Type B pancreatic cell (in vitro differentiated cells): ENCODE results near the gene ZNF428. TPM values are rescaled to one million over a fixed set of nuclear protein-coding genes. Genes with fewer than 3 reads are reported as not detected.

Source experiments
- DNase-seq: peaks from one replicate; pipeline ENCODE4 v3.0.0; 2021; ENCODE audit warnings: mixed read lengths; ENCODE audit not compliant: unreplicated experiment; ENCODE audit errors: extremely low spot score
- H3K27ac Mint-ChIP-seq: 2 replicates; pipeline ENCODE4 v1.8.0; 2021; ENCODE audit warnings: mild to moderate bottlenecking, mixed read lengths
- H3K27me3 Mint-ChIP-seq: 2 replicates; pipeline ENCODE4 v1.8.0; 2021; ENCODE audit warnings: mixed read lengths
- H3K36me3 Mint-ChIP-seq: 2 replicates; pipeline ENCODE4 v1.8.0; 2021; ENCODE audit warnings: mixed read lengths
- H3K4me1 Mint-ChIP-seq: one replicate; pipeline ENCODE4 v1.8.0; 2021; ENCODE audit warnings: mixed read lengths; ENCODE audit not compliant: unreplicated experiment
- H3K4me3 Mint-ChIP-seq: 2 replicates; pipeline ENCODE4 v1.8.0; 2021; ENCODE audit warnings: mild to moderate bottlenecking, mixed read lengths
- H3K9me3 Mint-ChIP-seq: 2 replicates; pipeline ENCODE4 v1.8.0; 2021; ENCODE audit warnings: mixed read lengths
- total RNA-seq: library from RNA; stranded (reverse); gene quantifications from 2 replicates; pipeline ENCODE4 v1.2.1, GENCODE V29; 2021; ENCODE audit warnings: low replicate concordance
- TF ChIP-seq, protein P1 (sequence below): fragments of 200-600 bp; sonication (generic); conservative IDR thresholded peaks from 2 replicates; pipeline ENCODE4 v1.5.0; 2021; ENCODE audit warnings: antibody characterized with exemption, mild to moderate bottlenecking

Gene ZNF428
- total RNA-seq, 1 donor from 2014 or later: 76.9 TPM

DNA sequence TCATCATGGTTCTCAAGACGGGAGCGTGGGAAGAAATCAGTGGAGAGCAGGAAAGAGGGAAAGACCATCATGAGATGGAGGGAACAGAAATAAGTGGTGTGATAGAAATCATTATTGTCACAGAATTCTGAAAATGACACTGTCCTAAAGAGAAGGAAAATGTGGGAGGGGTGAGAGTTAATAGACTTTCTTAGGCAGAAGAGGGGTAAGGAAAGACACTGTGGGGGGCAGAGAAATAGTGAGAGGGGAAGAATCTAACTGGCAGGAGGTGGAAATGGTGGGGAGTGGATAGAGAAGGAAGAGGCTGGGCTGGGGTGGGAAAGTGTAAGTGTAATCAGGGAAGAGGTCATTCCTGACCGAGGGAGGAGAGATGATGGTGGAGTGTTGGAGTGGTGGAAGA is 40.6 kb downstream of the ZNF428 start:
- Mint-ChIP-seq H3K27ac (peak overlapping the region; percentile 67), H3K27me3 (no peaks in the 10 kb centered on the region), H3K4me1 (peaks cover 38% of the 10 kb centered on the region)

DNA sequence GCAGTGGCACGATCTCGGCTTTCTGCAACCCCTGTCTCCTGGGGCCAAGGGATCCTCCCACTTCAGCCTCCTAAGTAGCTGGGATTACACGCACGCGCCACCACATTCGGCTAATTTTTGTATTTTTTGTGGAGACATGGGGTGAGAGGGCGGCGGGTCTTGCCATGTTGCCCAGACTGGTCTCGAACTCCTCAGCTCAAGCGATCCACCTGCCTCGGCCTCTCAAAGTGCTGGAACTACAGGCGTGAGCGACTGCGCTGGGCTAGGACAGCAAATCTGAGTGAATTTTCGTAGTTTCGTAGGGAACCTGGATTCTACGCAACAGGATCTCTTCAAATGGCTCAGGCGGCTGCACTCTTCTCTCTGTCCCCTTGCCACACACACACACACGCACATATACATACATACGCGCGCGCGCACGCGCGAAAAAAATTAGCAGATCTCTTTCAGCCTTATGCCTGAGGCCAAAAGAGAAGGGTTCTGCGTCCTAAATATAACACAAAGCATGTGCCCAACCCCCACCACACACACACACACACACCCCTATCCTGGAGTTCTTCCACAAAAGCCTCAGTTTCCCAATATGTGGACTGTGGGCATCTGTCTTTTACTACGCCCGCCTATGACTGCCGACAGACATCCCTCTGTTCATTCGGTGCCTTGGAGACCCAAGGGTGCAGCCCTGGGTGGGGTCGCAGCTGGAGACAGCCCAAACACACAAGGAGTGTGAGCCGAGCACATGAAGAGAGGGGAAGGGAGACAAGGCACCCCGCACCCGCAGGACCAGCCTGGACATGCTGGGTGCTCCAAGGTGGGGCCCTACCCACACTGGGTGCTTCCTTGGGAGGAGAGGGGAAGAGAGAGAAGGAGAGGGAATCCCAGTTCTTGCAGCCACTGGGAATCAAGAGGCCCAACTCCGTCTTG is 43.2 kb downstream of the ZNF428 start:
- Mint-ChIP-seq H3K4me1 (peaks cover 35% of the 10 kb centered on the region), H3K27me3 (no peaks in the 10 kb centered on the region), H3K27ac (peak overlapping the region; percentile 95), H3K9me3 (no peaks in the 10 kb centered on the region), H3K36me3 (peaks cover 4% of the 10 kb centered on the region), H3K4me3 (peak overlapping the region; percentile 97)
- no peak for DNase-seq
- TF ChIP-seq, protein P1, sequence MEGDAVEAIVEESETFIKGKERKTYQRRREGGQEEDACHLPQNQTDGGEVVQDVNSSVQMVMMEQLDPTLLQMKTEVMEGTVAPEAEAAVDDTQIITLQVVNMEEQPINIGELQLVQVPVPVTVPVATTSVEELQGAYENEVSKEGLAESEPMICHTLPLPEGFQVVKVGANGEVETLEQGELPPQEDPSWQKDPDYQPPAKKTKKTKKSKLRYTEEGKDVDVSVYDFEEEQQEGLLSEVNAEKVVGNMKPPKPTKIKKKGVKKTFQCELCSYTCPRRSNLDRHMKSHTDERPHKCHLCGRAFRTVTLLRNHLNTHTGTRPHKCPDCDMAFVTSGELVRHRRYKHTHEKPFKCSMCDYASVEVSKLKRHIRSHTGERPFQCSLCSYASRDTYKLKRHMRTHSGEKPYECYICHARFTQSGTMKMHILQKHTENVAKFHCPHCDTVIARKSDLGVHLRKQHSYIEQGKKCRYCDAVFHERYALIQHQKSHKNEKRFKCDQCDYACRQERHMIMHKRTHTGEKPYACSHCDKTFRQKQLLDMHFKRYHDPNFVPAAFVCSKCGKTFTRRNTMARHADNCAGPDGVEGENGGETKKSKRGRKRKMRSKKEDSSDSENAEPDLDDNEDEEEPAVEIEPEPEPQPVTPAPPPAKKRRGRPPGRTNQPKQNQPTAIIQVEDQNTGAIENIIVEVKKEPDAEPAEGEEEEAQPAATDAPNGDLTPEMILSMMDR: no peak

More for the DNA sequence above, 40.6 kb downstream of the ZNF428 start:
- TF ChIP-seq, protein P1: no peak
- Mint-ChIP-seq H3K36me3 (peaks cover 4% of the 10 kb centered on the region), H3K4me3 (peak overlapping the region; percentile 75), H3K9me3 (no peaks in the 10 kb centered on the region)
- no peak for DNase-seq

DNA sequence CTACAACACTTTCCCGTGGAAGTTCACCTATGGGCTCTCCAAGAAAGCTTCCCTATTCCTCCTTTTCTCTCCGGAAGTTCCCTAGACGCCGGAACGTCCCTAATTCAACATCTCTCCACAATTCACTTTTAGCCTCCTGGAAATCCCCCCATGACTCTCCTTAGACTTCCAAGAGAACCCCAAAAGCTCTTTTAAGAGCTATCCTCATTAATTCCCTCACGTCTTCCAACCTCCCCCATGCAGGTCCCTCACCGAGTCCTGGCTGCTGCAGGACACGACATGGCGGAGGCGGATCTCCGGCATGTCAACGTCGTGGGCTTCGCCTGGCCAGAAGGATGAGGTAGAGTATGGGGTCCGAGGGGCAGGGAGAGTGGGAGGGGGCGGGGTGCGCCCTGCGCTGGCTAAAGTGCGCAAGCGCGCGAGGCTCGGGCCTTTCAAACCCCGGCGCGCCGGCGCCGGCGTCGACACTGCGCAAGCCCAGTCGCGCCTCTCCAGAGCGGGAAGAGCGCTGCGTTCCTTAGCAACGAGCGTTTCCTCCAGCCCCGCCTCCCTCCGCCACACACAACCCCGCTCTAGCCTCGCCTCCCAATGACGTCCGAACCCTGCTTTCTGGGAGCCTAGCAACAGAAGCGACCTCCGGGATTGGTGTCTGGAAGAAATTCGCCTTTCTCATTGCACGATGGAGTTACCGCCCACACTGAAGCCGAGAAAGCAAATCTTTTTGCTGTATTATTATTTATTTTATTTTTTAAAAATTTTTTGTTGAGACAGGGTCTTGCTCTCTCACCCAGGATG is 44.1 kb downstream of the ZNF428 start, which contains the start of the genes PINLYP and XRCC1:
PINLYP (plus strand) TSS at position 646 of the 795 bp plus-strand sequence. CDS start 1,391 bp downstream, outside the sequence.
XRCC1 (minus strand) TSS at position 372 of the 795 bp plus-strand sequence; CDS start at position 303, 69 bp downstream.
- DNase-seq: peak; percentile 96
- peaks cover 4% of the 10 kb centered on the region for H3K36me3 Mint-ChIP-seq
- TF ChIP-seq, protein P1: no peak
- peaks cover 35% of the 10 kb centered on the region for H3K4me1 Mint-ChIP-seq
- H3K9me3 Mint-ChIP-seq: no peaks in the 10 kb centered on the region
- peak within 1 kb of the TSS; percentile 97 for H3K4me3 Mint-ChIP-seq
- peak within 1 kb of the TSS; percentile 95 for H3K27ac Mint-ChIP-seq
- no peaks in the 10 kb centered on the region for H3K27me3 Mint-ChIP-seq

DNA sequence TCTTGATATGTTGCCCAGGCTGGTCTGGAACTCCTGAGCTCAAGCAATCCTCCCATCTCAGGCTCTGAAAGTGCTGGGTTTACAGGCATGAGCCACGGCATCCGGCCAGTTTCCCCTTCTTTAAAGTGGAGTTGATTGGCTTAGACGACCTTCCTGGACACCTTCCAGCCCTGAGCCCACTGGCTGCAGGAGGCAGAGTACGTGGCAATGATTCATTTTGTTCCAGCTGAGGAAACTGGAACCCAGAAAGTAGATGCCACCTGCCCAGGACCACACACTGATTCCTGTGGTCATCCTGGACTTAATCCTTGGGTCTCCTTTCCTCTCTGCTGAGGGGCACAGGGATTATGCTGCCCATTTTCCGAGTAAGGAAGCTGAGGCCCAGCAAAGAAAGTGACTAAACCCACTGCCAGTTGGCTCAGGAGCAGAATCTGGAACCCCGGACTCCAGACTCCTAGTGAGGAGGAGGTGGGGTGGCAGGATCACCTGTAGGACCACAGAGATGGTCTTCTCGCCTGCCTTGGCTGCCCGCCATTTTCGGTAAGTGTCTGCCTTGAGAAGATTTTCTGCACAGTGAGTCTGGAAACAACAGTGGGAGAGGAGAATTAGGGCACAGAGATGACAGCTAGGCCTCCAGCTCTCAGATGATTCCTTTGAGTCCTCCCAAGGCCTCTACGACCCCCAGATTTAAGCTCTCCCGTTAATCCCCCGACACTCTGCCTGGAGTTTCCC is 44.8 kb downstream of the ZNF428 start:
- Mint-ChIP-seq H3K36me3 (peaks cover 9% of the 10 kb centered on the region), H3K27me3 (no peaks in the 10 kb centered on the region), H3K9me3 (no peaks in the 10 kb centered on the region), H3K4me1 (peaks cover 34% of the 10 kb centered on the region), H3K4me3 (peak overlapping the region; percentile 97), H3K27ac (peak overlapping the region; percentile 95)
- TF ChIP-seq, protein P1: no peak
- no peak for DNase-seq

DNA sequence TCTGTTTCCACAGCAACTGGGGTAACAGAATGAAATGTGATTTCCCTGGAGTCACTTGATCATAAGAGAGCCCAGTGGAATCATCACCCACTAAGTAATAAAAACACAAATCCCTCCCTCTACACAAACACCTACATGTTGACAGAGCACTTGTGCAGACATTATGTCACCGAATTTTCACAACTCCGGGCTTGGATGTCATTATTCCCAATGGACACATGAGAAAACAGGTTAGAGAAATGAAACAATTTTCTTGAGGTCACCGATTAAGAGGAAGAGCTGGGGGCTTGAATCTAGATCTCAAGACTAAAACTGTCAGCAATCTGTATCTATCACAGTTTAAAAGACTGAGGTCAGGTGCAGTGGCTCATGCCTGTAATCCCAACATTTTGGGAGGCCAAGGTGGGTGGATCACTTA is 47.2 kb downstream of the ZNF428 start:
- Mint-ChIP-seq H3K4me1 (peaks cover 27% of the 10 kb centered on the region), H3K27ac (peak overlapping the region; percentile 52), H3K4me3 (peak overlapping the region; percentile 13), H3K36me3 (peaks cover 9% of the 10 kb centered on the region), H3K27me3 (no peaks in the 10 kb centered on the region), H3K9me3 (no peaks in the 10 kb centered on the region)
- no peak for DNase-seq
- TF ChIP-seq, protein P1: no peak
